SW480 (cell line): ENCODE measurements around the gene DSTN.

Experiments used
- DNase-seq: peaks from one replicate; pipeline ENCODE4 v3.0.0-alpha.2; 2016; ENCODE audit warnings: low spot score

Gene DSTN

GRCh38 chr20:17637413-17637780 is 67.5 kb downstream of the DSTN start:
- DNase-seq = no peak

GRCh38 chr20:17637985-17638640 is 68.2 kb downstream of the DSTN start:
- DNase-seq = no peak

GRCh38 chr20:17638835-17639407 is 69.0 kb downstream of the DSTN start:
- no peak for DNase-seq

GRCh38 chr20:17640146-17640874 is 70.4 kb downstream of the DSTN start:
- no peak for DNase-seq

GRCh38 chr20:17640875-17641378 is 71.1 kb downstream of the DSTN start:
- DNase-seq = no peak

- no peak for DNase-seq
Observed at GRCh38 chr20:17641520-17641964, 71.7 kb downstream of the DSTN start.

GRCh38 chr20:17641993-17642392 is 72.1 kb downstream of the DSTN start:
- no peak for DNase-seq

GRCh38 chr20:17642404-17643269 is 72.8 kb downstream of the DSTN start:
- DNase-seq = no peak

GRCh38 chr20:17643531-17644188 is 73.8 kb downstream of the DSTN start:
- DNase-seq = no peak

- DNase-seq = no peak
Observed at GRCh38 chr20:17644451-17644850, 74.6 kb downstream of the DSTN start.

GRCh38 chr20:17645010-17645409 is 75.1 kb downstream of the DSTN start:
- no peak for DNase-seq

- no peak for DNase-seq
Observed at GRCh38 chr20:17645546-17646208, 75.8 kb downstream of the DSTN start.

GRCh38 chr20:17646209-17646960 is 76.5 kb downstream of the DSTN start:
- DNase-seq = no peak

- DNase-seq = no peak
Observed at GRCh38 chr20:17646961-17647301, 77.1 kb downstream of the DSTN start.

- DNase-seq = no peak
Observed at GRCh38 chr20:17647391-17648314, 77.8 kb downstream of the DSTN start.

GRCh38 chr20:17648315-17648646 is 78.4 kb downstream of the DSTN start:
- no peak for DNase-seq

- peak; percentile 64 for DNase-seq
Observed at GRCh38 chr20:17648791-17649730, 79.2 kb downstream of the DSTN start.
